HL-60/S4 (cell line): ENCODE data around the gene KCTD4.

Experiments
- in situ Hi-C: fragments of 300-500 bp; cut with MboI; formaldehyde crosslinking; loops from 2 replicates; pipeline ENCODE4 v1.14.3; 2022; ENCODE audit warnings: low sequenced_read_pairs

Gene KCTD4

DNA sequence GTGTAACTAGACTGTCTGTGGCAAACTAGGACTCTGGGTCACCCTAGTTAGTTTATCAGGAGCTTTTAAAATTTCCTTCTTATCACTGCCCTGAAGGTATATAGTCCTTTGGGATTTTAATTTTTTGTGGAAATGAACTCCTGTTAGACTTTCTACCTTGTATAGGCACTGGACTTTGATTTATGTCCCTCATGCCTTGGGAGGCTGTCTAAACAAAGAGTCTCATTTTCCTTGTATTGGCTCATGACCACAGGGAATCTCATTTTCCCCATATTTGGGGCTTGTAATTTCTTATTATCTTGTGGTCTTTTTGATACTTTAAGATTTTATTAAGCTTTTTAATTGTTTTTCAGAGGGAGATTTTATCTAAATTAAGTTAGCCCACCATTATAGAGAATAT is 21.4 kb downstream of the KCTD4 start:
- in situ Hi-C loops = no loop called here

GRCh38 chr13:45178349-45179162 is 22.3 kb downstream of the KCTD4 start:
- in situ Hi-C loops = no loop called here

DNA sequence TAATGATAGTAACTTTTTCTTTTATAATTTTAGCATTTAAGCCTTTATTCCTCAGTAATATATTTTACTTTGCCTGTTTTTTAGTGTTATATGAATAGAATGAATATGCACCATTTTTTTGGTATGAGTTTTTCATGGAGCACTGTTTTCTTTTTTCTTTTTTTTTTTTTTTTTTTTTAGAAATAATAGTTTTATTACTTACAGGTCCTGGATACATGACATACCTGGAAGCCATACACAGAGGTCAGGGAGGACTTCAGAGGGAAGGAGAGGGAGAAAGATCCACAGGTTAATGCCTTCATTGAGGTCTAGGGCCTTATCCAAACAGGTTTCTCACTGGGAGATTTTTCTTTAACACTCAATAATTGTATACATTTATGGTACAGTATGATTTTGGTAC is 26.4 kb downstream of the KCTD4 start:
- in situ Hi-C loops = no loop called here

DNA sequence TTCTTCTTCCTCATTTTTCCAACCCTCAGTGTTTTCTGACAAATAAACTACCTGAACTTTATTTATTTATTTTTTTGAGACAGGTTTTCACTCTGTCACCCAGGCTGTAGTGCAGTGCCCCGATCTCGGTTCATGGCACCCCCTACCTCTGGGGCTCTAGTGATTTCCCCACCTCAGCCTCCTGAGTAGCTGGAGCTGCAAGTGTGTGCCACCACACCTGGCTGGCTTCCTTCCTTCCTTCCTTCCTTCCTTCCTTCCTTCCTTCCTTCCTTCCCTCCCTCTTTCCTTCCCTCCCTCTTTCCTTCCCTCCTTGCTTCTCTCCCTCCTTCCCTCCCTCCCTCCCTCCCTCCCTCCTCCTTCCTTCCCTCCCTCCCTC is 32.3 kb downstream of the KCTD4 start:
- in situ Hi-C loops = no loop called here

- in situ Hi-C loops = no loop called here
Measured at GRCh38 chr13:45167611-45168554, 33.0 kb downstream of the KCTD4 start.

- in situ Hi-C loops = no loop called here
Measured at GRCh38 chr13:45166858-45167257, 34.0 kb downstream of the KCTD4 start.

DNA sequence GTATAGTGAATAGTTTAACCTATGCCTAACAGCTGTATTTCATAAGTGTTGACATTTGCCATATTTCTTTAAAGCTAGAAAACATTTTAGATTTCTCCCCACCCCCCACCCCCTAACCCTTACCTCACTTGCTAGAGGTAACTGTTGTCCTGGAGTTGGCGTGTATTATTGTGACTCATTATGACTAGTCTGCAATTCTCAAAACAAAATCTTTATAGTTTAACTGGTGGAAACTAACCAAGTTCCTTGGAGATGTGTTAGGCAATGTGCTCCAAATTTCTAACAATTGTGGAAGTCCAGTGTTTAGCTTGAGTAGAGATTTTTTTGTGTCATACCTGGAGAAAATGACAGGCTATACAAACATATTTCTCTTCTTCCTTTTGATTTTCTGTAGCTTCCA is 38.0 kb downstream of the KCTD4 start:
- in situ Hi-C loops = no loop called here

GRCh38 chr13:45162194-45162593 is 38.7 kb downstream of the KCTD4 start:
- in situ Hi-C loops = no loop called here

DNA sequence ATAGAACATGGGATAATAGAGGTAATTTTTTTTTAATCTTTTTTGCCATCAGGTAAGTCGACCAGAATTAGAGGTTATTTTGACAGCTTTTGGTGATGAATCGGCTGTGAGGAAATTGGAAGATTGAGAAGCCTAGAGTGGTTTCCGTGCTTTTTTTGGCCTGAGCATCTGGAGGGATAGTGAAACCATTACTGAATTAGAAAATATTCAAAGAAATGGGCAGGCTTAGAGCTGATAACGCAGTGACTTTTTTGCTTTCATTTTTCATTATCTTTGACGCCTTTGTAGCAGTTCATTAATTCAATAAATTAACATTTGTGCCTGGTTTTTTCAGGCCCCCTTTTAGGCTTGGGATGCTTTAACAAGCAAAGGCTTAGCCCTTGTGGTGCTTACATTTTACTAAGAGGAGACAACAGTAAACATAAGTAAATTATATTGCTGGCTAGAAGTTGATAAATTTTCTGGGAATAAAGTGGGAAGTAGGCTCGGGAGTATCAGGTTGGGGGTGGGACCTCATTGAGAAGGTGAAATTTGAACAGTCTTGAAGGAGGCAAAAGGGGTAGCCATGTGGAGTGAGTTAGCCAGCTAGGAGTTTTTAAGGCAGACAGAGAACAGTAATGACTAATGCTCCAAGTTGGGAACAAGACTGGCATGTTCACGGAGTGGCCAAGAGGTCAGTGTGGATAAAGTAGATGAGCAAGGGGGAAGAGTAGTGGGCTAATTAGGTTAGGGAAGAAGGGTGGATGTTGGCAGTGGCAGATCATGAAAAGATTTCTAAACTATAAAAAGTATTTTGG is 44.1 kb downstream of the KCTD4 start:
- in situ Hi-C loops = no loop called here

GRCh38 chr13:45149964-45150363 is 50.9 kb downstream of the KCTD4 start:
- in situ Hi-C loops = no loop called here

- in situ Hi-C loops = no loop called here
Measured at GRCh38 chr13:45143346-45143751, 57.5 kb downstream of the KCTD4 start.
